Thyroid gland (tissue), 4 donors: ENCODE measurements around the gene ESYT1.

Experiments used
- CTCF ChIP-seq, 6 experiments: fragments of 200-600 bp in 3 of 6; fragments of 450-650 bp in 3 of 6; sonication (generic) in 3 of 6; IDR thresholded peaks; one replicate each; pipeline ENCODE4 v1.5.1; 2016 to 2019; ENCODE audit warnings: antibody characterized with exemption in 6 of 6, mild to moderate bottlenecking in 2 of 6, inconsistent platforms in 1 of 6, moderate library complexity in 1 of 6
- POLR2A ChIP-seq, 2 donors: fragments of 450-650 bp; IDR thresholded peaks; one replicate each; pipeline ENCODE4 v1.6.1; 2017; ENCODE audit warnings: antibody characterized with exemption in 2 of 2, mild to moderate bottlenecking in 2 of 2, moderate library complexity in 1 of 2

- TF ChIP-seq POLR2A (IDR thresholded peaks at IDR 0.05) = no peak
- TF ChIP-seq CTCF (IDR thresholded peaks at IDR 0.05) = no peak
Observed at GRCh38 chr12:56086096-56086495, 42.0 kb upstream of the ESYT1 start.
